Type B pancreatic cell (in vitro differentiated cells): ENCODE results near the gene OTOR. TPM values are rescaled to one million over a fixed set of nuclear protein-coding genes. Genes with fewer than 3 reads are reported as not detected.

Source experiments
- DNase-seq: peaks from one replicate; pipeline ENCODE4 v3.0.0; 2021; ENCODE audit warnings: mixed read lengths; ENCODE audit not compliant: unreplicated experiment; ENCODE audit errors: extremely low spot score
- H3K27ac Mint-ChIP-seq: 2 replicates; pipeline ENCODE4 v1.8.0; 2021; ENCODE audit warnings: mild to moderate bottlenecking, mixed read lengths
- H3K27me3 Mint-ChIP-seq: 2 replicates; pipeline ENCODE4 v1.8.0; 2021; ENCODE audit warnings: mixed read lengths
- H3K36me3 Mint-ChIP-seq: 2 replicates; pipeline ENCODE4 v1.8.0; 2021; ENCODE audit warnings: mixed read lengths
- H3K4me1 Mint-ChIP-seq: one replicate; pipeline ENCODE4 v1.8.0; 2021; ENCODE audit warnings: mixed read lengths; ENCODE audit not compliant: unreplicated experiment
- H3K4me3 Mint-ChIP-seq: 2 replicates; pipeline ENCODE4 v1.8.0; 2021; ENCODE audit warnings: mild to moderate bottlenecking, mixed read lengths
- H3K9me3 Mint-ChIP-seq: 2 replicates; pipeline ENCODE4 v1.8.0; 2021; ENCODE audit warnings: mixed read lengths
- total RNA-seq: library from RNA; stranded (reverse); gene quantifications from 2 replicates; pipeline ENCODE4 v1.2.1, GENCODE V29; 2021; ENCODE audit warnings: low replicate concordance
- TF ChIP-seq, protein P1 (sequence below): fragments of 200-600 bp; sonication (generic); conservative IDR thresholded peaks from 2 replicates; pipeline ENCODE4 v1.5.0; 2021; ENCODE audit warnings: antibody characterized with exemption, mild to moderate bottlenecking

OTOR gene
- total RNA-seq, 1 donor from 2014 or later, result not detected

DNA sequence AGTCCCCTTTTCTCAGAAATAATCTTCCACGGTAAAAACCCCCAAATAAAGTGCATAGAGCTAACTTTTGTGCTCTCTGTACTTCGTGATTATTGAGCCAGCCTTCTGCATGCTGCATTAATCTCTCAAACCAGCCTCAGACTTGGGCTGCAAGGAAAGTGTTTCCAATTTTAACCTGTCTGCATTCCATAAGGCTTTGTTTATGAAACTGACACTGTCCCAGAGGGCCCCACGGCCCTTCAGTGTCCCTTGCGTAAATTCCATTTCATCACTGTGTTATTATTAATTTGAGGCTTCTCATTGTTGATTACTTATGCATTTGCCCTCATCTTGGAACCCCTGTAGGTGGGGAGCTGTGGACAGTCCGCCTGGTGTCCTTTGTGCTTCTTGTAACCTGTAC lies 33.9 kb upstream of the OTOR start:
- H3K9me3 Mint-ChIP-seq, result no peaks in the 10 kb centered on the region

DNA sequence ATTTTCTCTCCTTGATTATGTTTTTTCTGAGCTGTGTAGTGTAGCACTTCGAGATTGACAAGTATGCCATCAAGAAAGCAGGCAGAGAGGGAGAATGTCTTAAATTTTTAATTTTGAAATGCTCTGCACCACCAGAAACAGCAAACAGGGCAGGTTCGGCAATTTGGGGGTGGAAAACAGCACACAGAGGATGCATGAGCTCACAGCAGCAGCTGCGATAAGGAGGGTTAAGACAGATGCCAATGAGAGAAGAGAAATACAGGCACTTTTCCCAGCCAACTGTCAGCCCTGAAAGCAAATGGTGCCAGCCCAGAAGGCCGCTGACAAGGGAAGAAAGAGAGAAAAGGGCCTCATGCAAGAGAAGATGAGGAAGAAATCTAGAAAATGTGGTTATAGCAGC lies 33.4 kb upstream of the OTOR start:
- Mint-ChIP-seq H3K27ac (no peak overlapping the region), H3K9me3 (no peaks in the 10 kb centered on the region), H3K27me3 (peaks cover 8% of the 10 kb centered on the region), H3K36me3 (no peaks in the 10 kb centered on the region), H3K4me1 (peaks cover 4% of the 10 kb centered on the region), H3K4me3 (no peak overlapping the region)
- TF ChIP-seq, protein P1, sequence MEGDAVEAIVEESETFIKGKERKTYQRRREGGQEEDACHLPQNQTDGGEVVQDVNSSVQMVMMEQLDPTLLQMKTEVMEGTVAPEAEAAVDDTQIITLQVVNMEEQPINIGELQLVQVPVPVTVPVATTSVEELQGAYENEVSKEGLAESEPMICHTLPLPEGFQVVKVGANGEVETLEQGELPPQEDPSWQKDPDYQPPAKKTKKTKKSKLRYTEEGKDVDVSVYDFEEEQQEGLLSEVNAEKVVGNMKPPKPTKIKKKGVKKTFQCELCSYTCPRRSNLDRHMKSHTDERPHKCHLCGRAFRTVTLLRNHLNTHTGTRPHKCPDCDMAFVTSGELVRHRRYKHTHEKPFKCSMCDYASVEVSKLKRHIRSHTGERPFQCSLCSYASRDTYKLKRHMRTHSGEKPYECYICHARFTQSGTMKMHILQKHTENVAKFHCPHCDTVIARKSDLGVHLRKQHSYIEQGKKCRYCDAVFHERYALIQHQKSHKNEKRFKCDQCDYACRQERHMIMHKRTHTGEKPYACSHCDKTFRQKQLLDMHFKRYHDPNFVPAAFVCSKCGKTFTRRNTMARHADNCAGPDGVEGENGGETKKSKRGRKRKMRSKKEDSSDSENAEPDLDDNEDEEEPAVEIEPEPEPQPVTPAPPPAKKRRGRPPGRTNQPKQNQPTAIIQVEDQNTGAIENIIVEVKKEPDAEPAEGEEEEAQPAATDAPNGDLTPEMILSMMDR, result no peak
- DNase-seq, result no peak

More for the DNA sequence above, 33.9 kb upstream of the OTOR start:
- H3K4me1 Mint-ChIP-seq, result peaks cover 4% of the 10 kb centered on the region
- no peak overlapping the region for H3K27ac Mint-ChIP-seq
- TF ChIP-seq, protein P1, result no peak
- H3K36me3 Mint-ChIP-seq, result no peaks in the 10 kb centered on the region
- H3K27me3 Mint-ChIP-seq, result peaks cover 8% of the 10 kb centered on the region
- DNase-seq, result no peak
- no peak overlapping the region for H3K4me3 Mint-ChIP-seq

DNA sequence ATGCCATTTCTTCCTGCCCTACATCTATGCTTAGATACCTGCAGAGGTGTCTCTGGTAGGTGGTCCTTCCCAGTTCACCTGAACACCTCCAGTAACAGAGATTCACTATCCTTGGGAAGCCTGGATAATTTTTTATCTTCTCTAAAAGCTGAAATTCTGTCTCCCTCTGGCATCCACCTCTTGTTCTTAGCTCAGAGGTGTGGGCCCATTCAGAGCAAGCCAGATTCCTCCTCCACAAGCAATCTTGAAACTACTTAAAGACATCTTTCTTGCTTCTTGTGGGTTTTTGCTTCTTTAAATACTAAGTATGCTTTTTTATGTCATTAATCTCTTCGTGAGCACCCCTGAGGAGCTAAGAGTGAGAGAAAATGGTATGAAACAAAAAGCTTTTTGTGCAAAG lies 28.7 kb upstream of the OTOR start:
- Mint-ChIP-seq H3K4me3 (no peak overlapping the region), H3K36me3 (no peaks in the 10 kb centered on the region), H3K9me3 (peaks cover 4% of the 10 kb centered on the region), H3K27ac (no peak overlapping the region), H3K27me3 (peaks cover 37% of the 10 kb centered on the region), H3K4me1 (no peaks in the 10 kb centered on the region)
- no peak for DNase-seq
- TF ChIP-seq, protein P1, result no peak

DNA sequence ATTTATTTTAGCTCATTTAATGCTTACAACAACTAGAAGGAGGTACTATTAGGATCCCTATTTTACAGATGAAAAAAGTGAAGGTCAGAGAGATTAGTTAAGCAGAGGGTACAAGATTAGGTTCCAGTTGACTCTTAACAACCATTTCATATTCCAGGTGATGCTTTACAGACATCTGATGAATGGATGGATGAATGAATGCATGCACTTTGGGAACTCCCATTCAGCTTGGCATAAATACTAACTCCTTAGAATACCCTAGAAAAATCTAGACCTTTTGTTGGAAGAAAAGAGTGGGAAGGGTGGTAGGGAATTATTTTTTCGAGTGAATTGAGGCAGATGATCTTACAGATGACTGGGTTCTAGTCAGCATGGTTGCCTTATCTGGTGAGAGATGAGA lies 19.1 kb upstream of the OTOR start:
- H3K4me1 Mint-ChIP-seq, result peaks cover 23% of the 10 kb centered on the region
- no peak for DNase-seq
- H3K36me3 Mint-ChIP-seq, result peaks cover 18% of the 10 kb centered on the region
- peak overlapping the region; percentile 100 for H3K4me3 Mint-ChIP-seq
- peak overlapping the region; percentile 99 for H3K27ac Mint-ChIP-seq
- TF ChIP-seq, protein P1, result no peak
- H3K27me3 Mint-ChIP-seq, result peaks cover 25% of the 10 kb centered on the region
- H3K9me3 Mint-ChIP-seq, result peaks cover 5% of the 10 kb centered on the region

DNA sequence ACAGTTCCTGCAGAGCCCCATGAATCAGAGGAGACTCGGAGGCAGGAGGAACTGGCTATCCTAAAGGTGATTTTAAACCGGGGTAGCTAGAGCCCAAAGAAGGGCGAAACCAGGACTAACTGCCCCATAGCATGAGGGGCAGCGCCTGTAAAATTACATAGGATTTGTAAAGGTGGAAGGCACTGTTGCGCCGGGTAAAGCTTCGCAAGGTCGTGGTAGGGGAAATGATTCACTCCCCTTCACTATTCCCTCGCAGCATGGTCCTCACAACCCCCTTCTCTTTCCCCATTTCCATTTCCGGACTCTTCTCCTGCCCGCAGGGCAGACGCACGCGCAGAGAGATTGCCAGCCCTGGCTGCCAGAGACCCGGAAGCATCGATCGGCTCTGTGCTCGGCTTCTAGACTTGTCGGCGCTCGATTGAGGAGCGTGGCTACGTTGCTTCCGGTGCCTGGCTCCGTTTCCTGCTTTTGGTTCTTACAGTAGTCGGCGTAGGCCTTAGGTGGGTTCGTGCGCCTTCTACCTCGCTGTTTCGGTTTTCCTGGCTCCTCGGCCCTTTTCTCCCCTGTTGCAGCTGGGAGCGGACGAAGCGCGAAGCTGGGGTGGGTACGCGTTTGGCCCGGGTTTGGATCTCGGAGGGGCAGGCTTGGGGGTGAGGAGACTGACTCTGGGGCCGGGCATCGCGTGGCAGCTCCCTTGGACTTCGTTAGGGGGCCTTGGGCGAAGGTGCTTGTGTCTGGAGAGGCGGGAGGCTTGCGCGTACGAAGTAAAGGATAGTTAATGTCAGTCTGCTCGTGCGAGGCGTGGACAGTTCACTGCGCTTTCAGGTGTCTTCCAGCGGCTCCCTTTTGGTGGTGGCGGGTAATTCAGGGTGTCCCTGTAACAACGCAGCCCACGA lies 18.3 kb upstream of the OTOR start, which contains the start of gene SNRPB2:
Gene SNRPB2 (plus strand): TSS at position 462 of the 896 bp plus-strand sequence. CDS start 1,677 bp downstream, outside the sequence.
- peak within 1 kb of the TSS; percentile 100 for H3K4me3 Mint-ChIP-seq
- H3K9me3 Mint-ChIP-seq, result peaks cover 5% of the 10 kb centered on the region
- peak within 1 kb of the TSS; percentile 99 for H3K27ac Mint-ChIP-seq
- TF ChIP-seq, protein P1, result peak; percentile 27
- peak; percentile 90 for DNase-seq
- H3K27me3 Mint-ChIP-seq, result peaks cover 23% of the 10 kb centered on the region
- H3K36me3 Mint-ChIP-seq, result peaks cover 18% of the 10 kb centered on the region
- peaks cover 23% of the 10 kb centered on the region for H3K4me1 Mint-ChIP-seq
